Osteoblast (primary cell): ENCODE data around the gene DYRK2. TPM values are rescaled to one million over a fixed set of nuclear protein-coding genes. Genes with fewer than 3 reads are reported as not detected.

Experiments
- DNase-seq: peaks from one replicate; pipeline ENCODE4 v3.0.0; 2011; ENCODE audit warnings: low spot score, mixed read lengths; ENCODE audit not compliant: insufficient read length; ENCODE audit errors: missing footprints
- H2AFZ ChIP-seq: 2 replicates; pipeline ENCODE4 v1.6.0; 2011; ENCODE audit warnings: mild to moderate bottlenecking, low read length
- H3K27ac ChIP-seq: 2 replicates; pipeline ENCODE4 v1.5.1; 2011; ENCODE audit warnings: mild to moderate bottlenecking, low read depth, low read length, moderate library complexity
- H3K27me3 ChIP-seq: 2 replicates; pipeline ENCODE4 v1.6.0; 2012; ENCODE audit warnings: mild to moderate bottlenecking, control low read depth, inconsistent platforms, low read length, moderate library complexity; ENCODE audit not compliant: insufficient read depth
- H3K36me3 ChIP-seq: 2 replicates; pipeline ENCODE4 v1.5.1; 2011; ENCODE audit warnings: mild to moderate bottlenecking, low read length, control low read depth, moderate library complexity; ENCODE audit not compliant: insufficient read depth
- H3K4me1 ChIP-seq: 2 replicates; pipeline ENCODE4 v1.5.1; 2011; ENCODE audit warnings: mild to moderate bottlenecking, low read length, control low read depth, moderate library complexity; ENCODE audit not compliant: insufficient read depth
- H3K4me2 ChIP-seq: 2 replicates; pipeline ENCODE4 v1.6.0; 2011; ENCODE audit warnings: mild to moderate bottlenecking, low read length; ENCODE audit not compliant: insufficient read depth
- H3K4me3 ChIP-seq: fragments of 200-600 bp; sonication (generic); 3 replicates; pipeline ENCODE4 v1.5.1; 2012; ENCODE audit warnings: mild to moderate bottlenecking, low read length, inconsistent platforms; ENCODE audit not compliant: insufficient read depth
- H3K79me2 ChIP-seq: 2 replicates; pipeline ENCODE4 v1.6.0; 2012; ENCODE audit warnings: mild to moderate bottlenecking, low read length, control low read depth, inconsistent platforms; ENCODE audit not compliant: insufficient read depth
- H3K9me3 ChIP-seq: 2 replicates; pipeline ENCODE4 v1.5.1; 2011; ENCODE audit warnings: low read depth, low read length, control low read depth
- H4K20me1 ChIP-seq: 2 replicates; pipeline ENCODE4 v1.6.0; 2012; ENCODE audit warnings: mild to moderate bottlenecking, low read length, control low read depth; ENCODE audit not compliant: insufficient read depth
- CTCF ChIP-seq: IDR thresholded peaks from 2 replicates; pipeline ENCODE4 v1.5.1; 2011; ENCODE audit warnings: mild to moderate bottlenecking, low read depth, low read length, moderate library complexity; ENCODE audit errors: extremely low read depth
- total RNA-seq: library from RNA; depleted of rRNA; stranded (reverse); fragments of >200 nt; gene quantifications from 2 replicates; pipeline ENCODE4 v1.2.3, GENCODE V29; 2012

DYRK2 gene
- total RNA-seq, 1 donor = 43.4 TPM

GRCh38 chr12:67625004-67625403, 23.5 kb upstream of the DYRK2 start:
- Histone ChIP-seq H4K20me1 (no peaks in the 10 kb centered on the region), H3K27ac (no peak overlapping the region), H3K36me3 (no peaks in the 10 kb centered on the region), H2AFZ (no peak overlapping the region), H3K4me2 (no peak overlapping the region), H3K4me3 (no peak overlapping the region), H3K9me3 (no peaks in the 10 kb centered on the region), H3K4me1 (no peaks in the 10 kb centered on the region), H3K27me3 (no peaks in the 10 kb centered on the region), H3K79me2 (no peaks in the 10 kb centered on the region)
- DNase-seq = no peak
- TF ChIP-seq CTCF = no peak

GRCh38 chr12:67626156-67626555, 22.4 kb upstream of the DYRK2 start:
- Histone ChIP-seq H3K4me1 (no peaks in the 10 kb centered on the region), H3K79me2 (no peaks in the 10 kb centered on the region), H3K4me2 (no peak overlapping the region), H3K9me3 (no peaks in the 10 kb centered on the region), H3K27me3 (no peaks in the 10 kb centered on the region), H3K4me3 (no peak overlapping the region), H3K27ac (no peak overlapping the region), H4K20me1 (no peaks in the 10 kb centered on the region), H3K36me3 (no peaks in the 10 kb centered on the region), H2AFZ (no peak overlapping the region)
- no peak for TF ChIP-seq CTCF
- no peak for DNase-seq

GRCh38 chr12:67630373-67631088, 18.0 kb upstream of the DYRK2 start:
- Histone ChIP-seq H4K20me1 (no peaks in the 10 kb centered on the region), H2AFZ (peak overlapping the region; percentile 79)
- no peak for DNase-seq

More at GRCh38 chr12:67630373-67631088, 18.0 kb upstream of the DYRK2 start:
- TF ChIP-seq CTCF = no peak
- no peak overlapping the region for H3K4me3 ChIP-seq
- no peaks in the 10 kb centered on the region for H3K79me2 ChIP-seq
- no peaks in the 10 kb centered on the region for H3K9me3 ChIP-seq
- no peaks in the 10 kb centered on the region for H3K27me3 ChIP-seq
- H3K4me1 ChIP-seq = no peaks in the 10 kb centered on the region
- H3K36me3 ChIP-seq = no peaks in the 10 kb centered on the region
- no peak overlapping the region for H3K4me2 ChIP-seq
- H3K27ac ChIP-seq = no peak overlapping the region
